Activated CD8-positive, alpha-beta T cell treated with anti-CD3 and anti-CD28 coated beads for 36 hours (primary cell): ENCODE data around the gene SARM1. TPM values are rescaled to one million over a fixed set of nuclear protein-coding genes. Genes with fewer than 3 reads are reported as not detected.

Source experiments
- ATAC-seq: fragments of 200-7000 bp; cut with Tn5 transposase; one replicate; pipeline ENCODE4 v1.10.0; 2021; ENCODE audit warnings: mild to moderate bottlenecking, moderate library complexity
- CTCF ChIA-PET: fragments of 350-600 bp; sonication (Branson Sonifier 250); formaldehyde crosslinking; loops from one replicate; lab custom pipeline; 2021; ENCODE audit warnings: antibody characterized with exemption; lab: Charles Lee
- POLR2A ChIA-PET: fragments of 350-600 bp; sonication (Branson Sonifier 250); formaldehyde crosslinking; loops from one replicate; lab custom pipeline; 2021; ENCODE audit warnings: antibody characterized with exemption; lab: Charles Lee
- DNase-seq: peaks from one replicate; pipeline ENCODE4 v3.0.0-alpha.2; 2020
- H3K27ac Mint-ChIP-seq: one replicate; pipeline ENCODE4 v1.8.0; 2021; ENCODE audit warnings: mild to moderate bottlenecking, mixed read lengths
- H3K27me3 Mint-ChIP-seq: one replicate; pipeline ENCODE4 v1.8.0; 2021; ENCODE audit warnings: mixed read lengths
- H3K36me3 Mint-ChIP-seq: one replicate; pipeline ENCODE4 v1.8.0; 2021; ENCODE audit warnings: low read depth, mixed read lengths
- H3K4me1 Mint-ChIP-seq: one replicate; pipeline ENCODE4 v1.8.0; 2021; ENCODE audit warnings: low read depth, mixed read lengths
- H3K4me3 Mint-ChIP-seq: one replicate; pipeline ENCODE4 v1.8.0; 2021; ENCODE audit warnings: mild to moderate bottlenecking, moderate library complexity, mixed read lengths
- H3K9me3 Mint-ChIP-seq: one replicate; pipeline ENCODE4 v1.8.0; 2021; ENCODE audit warnings: mixed read lengths
- intact Hi-C: fragments of 100-400 bp; cut with micrococcal nuclease; formaldehyde crosslinking; loops from one replicate; pipeline ENCODE4 v1.10.0; 2022
- total RNA-seq, 2 experiments: library from RNA; stranded (reverse); gene quantifications; one replicate each; pipeline ENCODE4 v1.2.3, GENCODE V29; 2021
- TF ChIP-seq, protein P1 (sequence below): fragments of 200-600 bp; IDR thresholded peaks from one replicate; pipeline ENCODE4 v1.8.0; 2022; ENCODE audit warnings: antibody characterized with exemption, mild to moderate bottlenecking

The SARM1 gene
- total RNA-seq, 2 experiments from 2014 or later, result 16.7 to 19.8 TPM

- Mint-ChIP-seq H3K27ac (peak overlapping the region; percentile 49), H3K36me3 (peaks cover 46% of the 10 kb centered on the region), H3K9me3 (no peaks in the 10 kb centered on the region), H3K4me3 (no peak overlapping the region), H3K27me3 (no peaks in the 10 kb centered on the region), H3K4me1 (no peaks in the 10 kb centered on the region)
- no peak for DNase-seq
- ChIA-PET CTCF (interaction anchor here (1.5 to 2.0 kb wide), 2 partner anchors 9 to 11 kb away, joined by 4 to 10 read pairs; partner anchors contain the start of genes IFT20 and TNFAIP1), POLR2A (interaction anchor here (0.8 to 4.1 kb wide), 6 partner anchors 10 to 70 kb away, joined by 3 to 33 read pairs (median 3); partner anchors contain the start of genes POLDIP2, SLC46A1 and TNFAIP1)
- no peak for ATAC-seq
- intact Hi-C loops, result no loop called here
- TF ChIP-seq, protein P1, sequence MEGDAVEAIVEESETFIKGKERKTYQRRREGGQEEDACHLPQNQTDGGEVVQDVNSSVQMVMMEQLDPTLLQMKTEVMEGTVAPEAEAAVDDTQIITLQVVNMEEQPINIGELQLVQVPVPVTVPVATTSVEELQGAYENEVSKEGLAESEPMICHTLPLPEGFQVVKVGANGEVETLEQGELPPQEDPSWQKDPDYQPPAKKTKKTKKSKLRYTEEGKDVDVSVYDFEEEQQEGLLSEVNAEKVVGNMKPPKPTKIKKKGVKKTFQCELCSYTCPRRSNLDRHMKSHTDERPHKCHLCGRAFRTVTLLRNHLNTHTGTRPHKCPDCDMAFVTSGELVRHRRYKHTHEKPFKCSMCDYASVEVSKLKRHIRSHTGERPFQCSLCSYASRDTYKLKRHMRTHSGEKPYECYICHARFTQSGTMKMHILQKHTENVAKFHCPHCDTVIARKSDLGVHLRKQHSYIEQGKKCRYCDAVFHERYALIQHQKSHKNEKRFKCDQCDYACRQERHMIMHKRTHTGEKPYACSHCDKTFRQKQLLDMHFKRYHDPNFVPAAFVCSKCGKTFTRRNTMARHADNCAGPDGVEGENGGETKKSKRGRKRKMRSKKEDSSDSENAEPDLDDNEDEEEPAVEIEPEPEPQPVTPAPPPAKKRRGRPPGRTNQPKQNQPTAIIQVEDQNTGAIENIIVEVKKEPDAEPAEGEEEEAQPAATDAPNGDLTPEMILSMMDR, result no peak
Observed at GRCh38 chr17:28346199-28346580, 25.3 kb upstream of the SARM1 start.

DNA sequence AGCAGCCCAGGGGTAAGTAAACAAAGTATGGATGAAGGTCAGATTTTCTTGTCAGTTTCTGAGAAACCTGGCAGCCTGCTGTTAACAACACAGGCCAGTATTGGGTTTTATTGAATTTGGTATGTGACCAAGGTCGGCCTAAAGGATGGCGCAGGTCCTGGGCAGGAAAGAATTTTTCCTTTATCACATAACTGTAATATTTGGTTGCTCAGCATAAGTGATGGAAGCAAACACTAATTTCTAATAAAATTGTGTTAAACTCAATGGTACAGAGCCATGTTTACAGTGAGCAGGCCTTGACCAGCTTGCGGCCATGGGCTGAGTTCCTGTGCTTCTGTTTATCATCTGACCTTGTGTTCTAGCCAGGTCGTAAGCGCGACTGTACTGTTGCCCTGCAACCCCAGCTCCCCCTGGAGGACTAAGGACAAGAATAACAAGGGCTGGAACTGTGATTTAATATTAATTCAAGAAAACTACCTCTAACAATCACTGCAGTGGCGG, 24.7 kb upstream of the SARM1 start:
- DNase-seq (no peak), ATAC-seq (no peak)
- no peak overlapping the region for H3K27ac Mint-ChIP-seq
- CTCF ChIA-PET, result interaction anchor here (1.5 to 2.0 kb wide), 2 partner anchors 8 to 11 kb away, joined by 4 to 10 read pairs; partner anchors contain the start of genes IFT20 and TNFAIP1
- TF ChIP-seq, protein P1, result no peak
- no peak overlapping the region for H3K4me3 Mint-ChIP-seq
- H3K4me1 Mint-ChIP-seq, result no peaks in the 10 kb centered on the region
- H3K36me3 Mint-ChIP-seq, result peaks cover 48% of the 10 kb centered on the region
- intact Hi-C loops, result no loop called here
- POLR2A ChIA-PET, result interaction anchor here (0.8 to 4.1 kb wide), 4 partner anchors 9 to 70 kb away, joined by 3 to 33 read pairs (median 3); partner anchors contain the start of genes POLDIP2 and SLC46A1
- H3K27me3 Mint-ChIP-seq, result no peaks in the 10 kb centered on the region
- no peaks in the 10 kb centered on the region for H3K9me3 Mint-ChIP-seq

- Mint-ChIP-seq H3K4me1 (no peaks in the 10 kb centered on the region), H3K27ac (no peak overlapping the region), H3K27me3 (no peaks in the 10 kb centered on the region), H3K36me3 (peaks cover 47% of the 10 kb centered on the region), H3K4me3 (no peak overlapping the region), H3K9me3 (no peaks in the 10 kb centered on the region)
- CTCF ChIA-PET, result interaction anchor here (1.0 to 2.0 kb wide), 5 partner anchors 8 to 542 kb away, joined by 3 to 10 read pairs (median 4); partner anchors contain the start of genes IFT20 and TNFAIP1
- POLR2A ChIA-PET, result interaction anchor here (0.7 to 4.1 kb wide), 3 partner anchors 8 to 69 kb away, joined by 3 to 33 read pairs (median 3); partner anchors contain the start of gene POLDIP2
- TF ChIP-seq, protein P1, result no peak
- no peak for ATAC-seq
- DNase-seq, result no peak
- intact Hi-C loops, result no loop called here
Observed at GRCh38 chr17:28347261-28347891, 24.1 kb upstream of the SARM1 start.

DNA sequence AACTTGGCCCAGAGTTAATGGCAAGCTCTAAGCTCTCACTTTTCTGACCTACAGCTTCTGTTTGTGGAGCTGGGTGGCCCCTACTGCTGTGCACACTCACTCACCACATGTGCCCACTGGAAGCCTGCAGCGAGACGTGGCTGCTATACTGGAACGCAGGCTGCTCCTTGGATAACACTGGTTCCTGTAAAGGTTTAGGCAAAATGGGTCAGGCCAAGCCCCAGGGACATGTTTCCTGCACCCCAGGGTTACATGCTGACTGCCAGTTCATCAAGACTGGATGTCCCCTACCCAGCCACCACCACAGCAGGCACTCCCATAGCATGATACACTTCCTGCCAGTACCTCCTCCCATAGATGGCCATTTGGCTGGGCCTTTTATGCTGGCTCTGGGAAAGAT, 22.5 kb upstream of the SARM1 start:
- intact Hi-C loops, result no loop called here
- TF ChIP-seq, protein P1, result no peak

More for the DNA sequence above, 22.5 kb upstream of the SARM1 start:
- DNase-seq (no peak), ATAC-seq (no peak)
- POLR2A ChIA-PET, result interaction anchor here (1.3 kb wide), 1 partner anchor 12 kb away, joined by 3 read pairs; no protein-coding TSS in a partner anchor
- Mint-ChIP-seq H3K27ac (no peak overlapping the region), H3K9me3 (no peaks in the 10 kb centered on the region), H3K4me1 (no peaks in the 10 kb centered on the region), H3K27me3 (no peaks in the 10 kb centered on the region), H3K36me3 (peaks cover 49% of the 10 kb centered on the region), H3K4me3 (no peak overlapping the region)
- CTCF ChIA-PET, result interaction anchor here (1.7 kb wide), 1 partner anchor 11 kb away, joined by 7 read pairs; no protein-coding TSS in a partner anchor
